Measurements from ENCODE around the gene ZNF655.
A peak's percentile ranks its signal among the peaks of the same experiment; 100 is the strongest.
"Not testable (repeated sequence)": the region's sequence is repeated elsewhere in the genome, so short reads cannot be mapped to it uniquely, and the experiment has no call there.

ZNF655 gene

GRCh38 chr7:99558306-99559174, at the start of gene ZNF655:
Gene ZNF655 (plus strand): TSS chr7:99558642. CDS start chr7:99560560, 1,918 bp downstream.
- DNase-seq: peak; percentile 91

GRCh38 chr7:99514050-99514449, 44.4 kb upstream of the ZNF655 start:
- no peak for DNase-seq

GRCh38 chr7:99521399-99521798, 37.0 kb upstream of the ZNF655 start:
- no peak for DNase-seq

- DNase-seq: peak; percentile 66
Measured at GRCh38 chr7:99525713-99526440, 32.6 kb upstream of the ZNF655 start.

- no peak for DNase-seq
Measured at GRCh38 chr7:99531354-99531765, 27.1 kb upstream of the ZNF655 start.

- no peak for DNase-seq
Measured at GRCh38 chr7:99535667-99536066, 22.8 kb upstream of the ZNF655 start.

- DNase-seq: no peak
Measured at GRCh38 chr7:99539213-99539811, 19.1 kb upstream of the ZNF655 start.

- no peak for DNase-seq
Measured at GRCh38 chr7:99540542-99540941, 17.9 kb upstream of the ZNF655 start.

GRCh38 chr7:99541212-99541611, 17.2 kb upstream of the ZNF655 start:
- DNase-seq: no peak

GRCh38 chr7:99543081-99543671, 15.3 kb upstream of the ZNF655 start:
- DNase-seq: no peak

GRCh38 chr7:99543916-99544315, 14.5 kb upstream of the ZNF655 start:
- no peak for DNase-seq

- DNase-seq: not testable (repeated sequence)
Measured at GRCh38 chr7:99545308-99545707, 13.1 kb upstream of the ZNF655 start.

- DNase-seq: not testable (repeated sequence)
Measured at GRCh38 chr7:99549545-99549944, 8.9 kb upstream of the ZNF655 start.

GRCh38 chr7:99551334-99551733, 7.1 kb upstream of the ZNF655 start:
- DNase-seq: peak; percentile 31

- DNase-seq: peak; percentile 97
Measured at GRCh38 chr7:99551767-99552463, 6.5 kb upstream of the ZNF655 start, which contains the start of gene FAM200A. Gene FAM200A (minus strand): TSS chr7:99552114. CDS start chr7:99548407, 3,707 bp downstream.

GRCh38 chr7:99553039-99553438, 5.4 kb upstream of the ZNF655 start:
- DNase-seq: no peak

- DNase-seq: no peak
Measured at GRCh38 chr7:99554939-99555338, 3.5 kb upstream of the ZNF655 start.

- peak; percentile 28 for DNase-seq
Measured at GRCh38 chr7:99557196-99557607, 1.2 kb upstream of the ZNF655 start.

- DNase-seq: no peak
Measured at GRCh38 chr7:99557940-99558305, 519 bp upstream of the ZNF655 start.

- DNase-seq: no peak
Measured at GRCh38 chr7:99559175-99559915, 903 bp downstream of the ZNF655 start.

GRCh38 chr7:99560834-99561736, 2.6 kb downstream of the ZNF655 start:
- DNase-seq: no peak

All from hematopoietic multipotent progenitor cell treated with erythropoietin and hydrocortisone succinate and interleukin-3 and kit ligand, for 6 days (in vitro differentiated cells).